Activated naive CD4-positive, alpha-beta T cell treated with anti-CD3 and anti-CD28 coated beads, Interleukin-2, amount 10 ng/mL, durations not matched to agents 7 days and 5 days (primary cell): ENCODE results near the gene BCDIN3D.

ENCODE experiments used
- CTCF ChIA-PET: fragments of 350-600 bp; sonication (Branson Sonifier 250); formaldehyde crosslinking; loops from one replicate; lab custom pipeline; 2021; ENCODE audit warnings: antibody characterized with exemption; lab: Charles Lee
- DNase-seq: peaks from one replicate; pipeline ENCODE4 v3.0.0-alpha.2; 2020
- H3K27ac Mint-ChIP-seq: one replicate; pipeline ENCODE4 v1.8.0; 2021; ENCODE audit warnings: mild to moderate bottlenecking, moderate library complexity, mixed read lengths
- H3K27me3 Mint-ChIP-seq: one replicate; pipeline ENCODE4 v1.8.0; 2021; ENCODE audit warnings: mild to moderate bottlenecking, mixed read lengths
- H3K36me3 Mint-ChIP-seq: one replicate; pipeline ENCODE4 v1.8.0; 2021; ENCODE audit warnings: mixed read lengths
- H3K4me1 Mint-ChIP-seq: one replicate; pipeline ENCODE4 v1.8.0; 2021; ENCODE audit warnings: mixed read lengths
- H3K4me3 Mint-ChIP-seq: one replicate; pipeline ENCODE4 v1.8.0; 2021; ENCODE audit warnings: mild to moderate bottlenecking, moderate library complexity, mixed read lengths
- H3K9me3 Mint-ChIP-seq: one replicate; pipeline ENCODE4 v1.8.0; 2021; ENCODE audit warnings: mixed read lengths

The BCDIN3D gene

GRCh38 chr12:49809906-49810389 lies 33.0 kb downstream of the BCDIN3D start:
- H3K36me3 Mint-ChIP-seq, result no peaks in the 10 kb centered on the region
- peaks cover 4% of the 10 kb centered on the region for H3K4me1 Mint-ChIP-seq
- no peaks in the 10 kb centered on the region for H3K9me3 Mint-ChIP-seq
- no peak overlapping the region for H3K4me3 Mint-ChIP-seq
- no peaks in the 10 kb centered on the region for H3K27me3 Mint-ChIP-seq
- H3K27ac Mint-ChIP-seq, result no peak overlapping the region
- no peak for DNase-seq
- CTCF ChIA-PET, result interaction anchor here (1.0 kb wide), 1 partner anchor 10 kb away, joined by 4 read pairs; no protein-coding TSS in a partner anchor

GRCh38 chr12:49809381-49809905 lies 33.5 kb downstream of the BCDIN3D start:
- Mint-ChIP-seq H3K27ac (no peak overlapping the region), H3K27me3 (no peaks in the 10 kb centered on the region), H3K36me3 (no peaks in the 10 kb centered on the region), H3K9me3 (no peaks in the 10 kb centered on the region), H3K4me3 (no peak overlapping the region), H3K4me1 (peaks cover 4% of the 10 kb centered on the region)
- CTCF ChIA-PET, result no interaction called here
- DNase-seq, result no peak

DNA sequence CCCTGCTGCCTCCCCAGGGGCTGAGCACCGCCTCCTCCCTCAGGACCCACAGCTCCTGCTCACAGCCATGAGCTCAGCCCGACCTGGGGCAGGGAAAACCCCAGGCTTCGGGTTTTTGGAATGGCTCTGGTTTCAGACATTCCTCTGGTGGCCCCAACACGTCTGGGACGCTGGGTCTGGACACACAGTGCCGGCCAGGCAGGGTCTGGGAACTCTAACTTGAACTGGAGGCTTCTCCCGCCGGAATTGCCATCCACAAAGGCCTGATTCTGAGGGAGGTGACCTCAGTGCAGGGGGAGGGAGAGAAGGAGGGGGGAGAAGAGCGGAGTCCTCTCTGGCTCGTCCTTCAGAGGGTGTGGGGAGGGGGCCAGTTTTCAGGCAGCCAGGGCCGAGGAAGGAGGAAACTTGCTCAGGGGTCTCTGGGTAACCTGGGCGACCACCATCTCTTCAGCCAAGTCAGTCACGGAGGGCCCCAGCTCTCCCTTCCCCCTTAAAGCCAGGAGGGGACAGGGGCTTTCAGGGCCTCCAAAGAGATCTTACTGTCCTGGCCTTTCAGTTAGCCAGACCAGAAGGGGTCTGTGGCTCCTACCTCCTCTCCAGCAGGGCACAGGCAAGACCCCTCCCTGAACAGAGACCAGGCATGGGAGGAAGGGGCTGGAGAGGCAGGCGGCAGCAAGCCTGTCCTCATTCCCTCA lies 34.1 kb downstream of the BCDIN3D start:
- Mint-ChIP-seq H3K27ac (no peak overlapping the region), H3K36me3 (no peaks in the 10 kb centered on the region), H3K4me3 (no peak overlapping the region), H3K9me3 (no peaks in the 10 kb centered on the region), H3K4me1 (peaks cover 4% of the 10 kb centered on the region), H3K27me3 (no peaks in the 10 kb centered on the region)
- CTCF ChIA-PET, result no interaction called here
- no peak for DNase-seq

DNA sequence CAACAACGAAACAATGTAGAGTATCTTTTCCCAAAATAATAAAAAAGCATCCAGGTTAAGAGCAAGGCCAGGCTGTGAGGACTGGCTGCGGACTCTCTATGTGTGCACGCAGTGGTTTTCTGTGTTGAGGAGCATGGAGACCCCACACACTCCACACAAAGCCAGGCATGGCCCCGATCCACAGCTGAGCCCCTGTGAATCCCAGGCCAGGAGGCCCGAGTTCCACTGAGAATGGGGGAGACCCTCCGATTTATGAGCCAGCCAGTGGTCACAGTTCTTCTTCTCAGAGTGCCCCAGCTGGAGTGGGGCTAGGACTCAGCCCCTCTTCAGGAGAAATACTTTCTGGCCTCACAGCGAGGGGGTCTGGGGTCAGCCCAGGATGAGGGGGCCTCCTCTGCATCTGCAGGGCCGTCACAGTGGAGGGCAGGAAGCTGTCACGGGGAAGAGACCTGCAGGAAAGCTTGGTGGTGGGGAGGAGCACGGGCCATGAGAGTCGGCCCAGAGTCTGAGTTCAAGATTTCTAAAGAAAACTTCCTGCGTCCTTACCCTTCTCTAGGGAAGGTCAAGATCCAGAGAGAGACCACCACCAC lies 34.8 kb downstream of the BCDIN3D start:
- DNase-seq, result no peak

GRCh38 chr12:49806877-49807276 lies 36.0 kb downstream of the BCDIN3D start:
- Mint-ChIP-seq H3K4me1 (peaks cover 2% of the 10 kb centered on the region), H3K4me3 (no peak overlapping the region), H3K9me3 (no peaks in the 10 kb centered on the region), H3K27ac (no peak overlapping the region), H3K36me3 (no peaks in the 10 kb centered on the region), H3K27me3 (no peaks in the 10 kb centered on the region)
- DNase-seq, result no peak
- CTCF ChIA-PET, result interaction anchor here (0.8 kb wide), 1 partner anchor 29 kb away, joined by 3 read pairs; no protein-coding TSS in a partner anchor

More for the DNA sequence above, 34.8 kb downstream of the BCDIN3D start:
- H3K27ac Mint-ChIP-seq, result no peak overlapping the region
- H3K36me3 Mint-ChIP-seq, result no peaks in the 10 kb centered on the region
- H3K4me1 Mint-ChIP-seq, result peaks cover 4% of the 10 kb centered on the region
- CTCF ChIA-PET, result no interaction called here
- H3K9me3 Mint-ChIP-seq, result no peaks in the 10 kb centered on the region
- no peaks in the 10 kb centered on the region for H3K27me3 Mint-ChIP-seq
- no peak overlapping the region for H3K4me3 Mint-ChIP-seq

GRCh38 chr12:49806321-49806813 lies 36.5 kb downstream of the BCDIN3D start:
- no peaks in the 10 kb centered on the region for H3K9me3 Mint-ChIP-seq
- H3K36me3 Mint-ChIP-seq, result no peaks in the 10 kb centered on the region
- H3K27ac Mint-ChIP-seq, result no peak overlapping the region
- CTCF ChIA-PET, result interaction anchor here (0.8 to 2.2 kb wide), 2 partner anchors 28 to 29 kb away, joined by 3 to 7 read pairs; no protein-coding TSS in a partner anchor
- DNase-seq, result no peak
- H3K4me1 Mint-ChIP-seq, result no peaks in the 10 kb centered on the region
- no peak overlapping the region for H3K4me3 Mint-ChIP-seq
- no peaks in the 10 kb centered on the region for H3K27me3 Mint-ChIP-seq

GRCh38 chr12:49805409-49805808 lies 37.5 kb downstream of the BCDIN3D start:
- Mint-ChIP-seq H3K36me3 (no peaks in the 10 kb centered on the region), H3K4me3 (no peak overlapping the region), H3K27ac (no peak overlapping the region), H3K27me3 (no peaks in the 10 kb centered on the region), H3K4me1 (no peaks in the 10 kb centered on the region), H3K9me3 (no peaks in the 10 kb centered on the region)
- CTCF ChIA-PET, result interaction anchor here (0.5 to 2.2 kb wide), 2 partner anchors 28 to 38 kb away, joined by 3 to 7 read pairs; no protein-coding TSS in a partner anchor
- DNase-seq, result no peak

DNA sequence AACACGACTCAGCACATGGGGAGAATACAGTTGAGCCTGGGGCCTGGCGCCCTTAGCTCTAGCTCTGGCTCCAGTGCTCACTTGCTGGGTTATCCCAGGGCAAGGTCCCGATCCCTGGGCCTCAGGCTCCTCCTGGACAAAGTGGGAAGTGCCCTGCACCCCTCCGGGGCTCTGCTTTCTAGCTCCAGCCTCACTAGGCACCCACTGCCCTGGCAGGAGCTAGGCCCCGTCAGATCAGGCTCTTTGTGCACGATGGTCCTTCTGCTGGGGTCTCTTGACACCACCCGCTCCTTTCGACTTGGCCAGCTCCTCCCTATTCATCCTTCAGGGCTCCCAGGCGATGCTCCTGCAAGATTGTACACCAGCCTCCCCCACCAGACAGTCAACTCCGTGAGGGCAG lies 38.1 kb downstream of the BCDIN3D start:
- no peaks in the 10 kb centered on the region for H3K4me1 Mint-ChIP-seq
- CTCF ChIA-PET, result interaction anchor here (1.1 to 2.2 kb wide), 2 partner anchors 27 to 34 kb away, joined by 3 to 7 read pairs; no protein-coding TSS in a partner anchor
- no peaks in the 10 kb centered on the region for H3K27me3 Mint-ChIP-seq
- H3K9me3 Mint-ChIP-seq, result no peaks in the 10 kb centered on the region
- no peak overlapping the region for H3K4me3 Mint-ChIP-seq
- no peak overlapping the region for H3K27ac Mint-ChIP-seq
- H3K36me3 Mint-ChIP-seq, result no peaks in the 10 kb centered on the region
- no peak for DNase-seq

GRCh38 chr12:49803693-49804450 lies 39.0 kb downstream of the BCDIN3D start:
- no peak overlapping the region for H3K27ac Mint-ChIP-seq
- CTCF ChIA-PET, result interaction anchor here (1.1 to 2.2 kb wide), 2 partner anchors 26 to 35 kb away, joined by 3 to 7 read pairs; no protein-coding TSS in a partner anchor
- no peaks in the 10 kb centered on the region for H3K36me3 Mint-ChIP-seq
- H3K4me3 Mint-ChIP-seq, result no peak overlapping the region
- no peaks in the 10 kb centered on the region for H3K27me3 Mint-ChIP-seq
- no peaks in the 10 kb centered on the region for H3K4me1 Mint-ChIP-seq
- H3K9me3 Mint-ChIP-seq, result no peaks in the 10 kb centered on the region
- DNase-seq, result no peak

- CTCF ChIA-PET, result interaction anchor here (1.5 to 2.0 kb wide), 2 partner anchors 24 to 38 kb away, joined by 6 to 7 read pairs; no protein-coding TSS in a partner anchor
- no peaks in the 10 kb centered on the region for H3K9me3 Mint-ChIP-seq
- H3K36me3 Mint-ChIP-seq, result no peaks in the 10 kb centered on the region
- H3K4me1 Mint-ChIP-seq, result no peaks in the 10 kb centered on the region
- H3K27me3 Mint-ChIP-seq, result no peaks in the 10 kb centered on the region
- no peak overlapping the region for H3K27ac Mint-ChIP-seq
- no peak for DNase-seq
- no peak overlapping the region for H3K4me3 Mint-ChIP-seq
Measured at GRCh38 chr12:49801141-49802063, 41.5 kb downstream of the BCDIN3D start.

DNA sequence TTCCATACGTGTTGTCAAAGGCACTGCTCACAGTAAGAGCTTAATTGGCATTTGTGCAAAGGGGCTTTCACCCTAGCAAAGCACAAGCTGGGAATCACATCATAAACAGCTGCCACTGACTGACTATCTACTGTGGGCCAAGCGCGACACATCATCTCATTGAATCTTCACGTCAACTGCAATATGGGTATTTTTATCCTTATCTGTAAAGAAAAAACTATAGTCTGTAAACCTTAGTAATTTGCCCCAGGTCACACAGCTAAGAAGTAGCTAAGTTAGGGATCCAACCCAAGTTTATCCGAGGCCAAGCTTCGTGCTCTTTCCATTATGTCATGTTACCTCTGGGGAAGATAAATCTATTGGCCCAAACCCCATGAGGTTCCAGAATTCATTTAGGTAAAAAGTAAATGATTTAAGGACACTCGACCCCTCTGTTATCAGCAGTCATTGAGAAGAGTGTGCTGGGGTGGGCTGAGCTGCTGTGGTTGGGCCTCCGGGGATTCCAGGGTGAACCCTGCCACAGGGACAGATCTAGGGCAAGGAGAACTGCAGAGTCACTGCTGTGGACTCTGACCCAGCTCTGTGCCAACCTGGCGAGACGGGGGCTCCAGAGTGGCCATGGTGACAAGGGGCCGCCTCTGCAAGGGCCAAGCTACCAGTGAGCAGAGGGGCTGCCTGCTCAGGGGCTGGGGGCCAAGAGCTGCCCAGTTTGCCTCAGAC lies 42.3 kb downstream of the BCDIN3D start:
- Mint-ChIP-seq H3K27ac (no peak overlapping the region), H3K4me3 (no peak overlapping the region), H3K36me3 (no peaks in the 10 kb centered on the region), H3K27me3 (no peaks in the 10 kb centered on the region), H3K4me1 (no peaks in the 10 kb centered on the region), H3K9me3 (no peaks in the 10 kb centered on the region)
- CTCF ChIA-PET, result interaction anchor here (0.9 to 2.0 kb wide), 4 partner anchors 10 to 69 kb away, joined by 3 to 7 read pairs (median 5); no protein-coding TSS in a partner anchor
- DNase-seq, result no peak

DNA sequence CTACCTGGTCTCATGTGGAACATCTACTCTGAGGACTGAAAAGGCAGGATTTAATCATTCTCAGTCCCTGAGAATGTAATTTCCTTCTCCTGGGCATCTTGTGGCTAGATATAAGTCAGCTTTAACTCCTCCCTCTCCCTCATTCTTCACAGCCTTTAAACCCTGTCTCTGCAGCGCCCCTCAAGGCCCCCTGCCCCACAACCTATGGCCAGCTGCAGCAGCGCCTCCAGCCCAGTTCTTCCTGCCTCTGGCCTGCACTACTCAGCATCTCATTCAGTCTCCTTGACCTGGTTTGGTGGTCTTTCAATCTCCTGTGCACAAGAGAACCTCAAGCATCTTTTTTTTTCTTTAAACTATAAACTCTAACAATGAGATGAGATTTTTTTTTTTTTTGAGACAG lies 44.0 kb downstream of the BCDIN3D start:
- no peak overlapping the region for H3K4me3 Mint-ChIP-seq
- H3K9me3 Mint-ChIP-seq, result no peaks in the 10 kb centered on the region

More for the DNA sequence above, 44.0 kb downstream of the BCDIN3D start:
- CTCF ChIA-PET, result interaction anchor here (0.6 to 1.5 kb wide), 2 partner anchors 11 to 84 kb away, joined by 4 to 5 read pairs; no protein-coding TSS in a partner anchor
- Mint-ChIP-seq H3K4me1 (peaks cover 2% of the 10 kb centered on the region), H3K27me3 (no peaks in the 10 kb centered on the region), H3K27ac (no peak overlapping the region), H3K36me3 (no peaks in the 10 kb centered on the region)
- no peak for DNase-seq
